ENCODE data around the gene SMARCD3. TPM values are rescaled to one million over a fixed set of nuclear protein-coding genes. Genes with fewer than 3 reads are reported as not detected.

SMARCD3 gene
- total and polyA plus RNA-seq, 2 of the 4 experiments (the other 2 are of a cell fraction) = 37.5 to 48.5 TPM

- no TSS peak for BruUV-seq (replicated peaks)
- TF ChIP-seq BHLHE40 (IDR thresholded peaks at IDR 0.05; ENCODE audit: low read depth, low read length) (no peak), MAZ (IDR thresholded peaks at IDR 0.05; ENCODE audit: borderline replicate concordance, low read depth, low read length) (no peak), POLR2A (IDR thresholded peaks at IDR 0.05; ENCODE audit: low read depth, low read length) (0 out of 2 replicates have a peak, but pooled peaks have one; percentile 47), NFE2L2 (IDR thresholded peaks at IDR 0.05; ENCODE audit: low read depth, low read length) (no peak), MXI1 (IDR thresholded peaks at IDR 0.05; ENCODE audit: borderline replicate concordance, low read depth, low read length) (no peak), RAD21 (IDR thresholded peaks at IDR 0.05; ENCODE audit: low read length) (no peak), FOS (IDR thresholded peaks at IDR 0.05; ENCODE audit: low read depth, low read length) (no peak)
Observed at GRCh38 chr7:151246851-151247580, 1.5 kb downstream of the SMARCD3 start.

More at GRCh38 chr7:151246851-151247580, 1.5 kb downstream of the SMARCD3 start:
- Histone ChIP-seq H4K91ac (ENCODE audit: insufficient read depth, low read depth, low read length) (peak overlapping the region; percentile 25), H3K4me3 (ENCODE audit: insufficient read depth, low read depth, low read length) (peak overlapping the region; percentile 56; the same call in 1 of the 2 replicates), H2AK9ac (replicated peaks; ENCODE audit: low read depth, low read length, poor library complexity) (peak overlapping the region; percentile 95), H3K23ac (ENCODE audit: low read depth, low read length) (peak overlapping the region; percentile 39), H2AFZ (replicated peaks; ENCODE audit: low read length, poor library complexity) (peak overlapping the region; percentile 99), H2BK15ac (ENCODE audit: low read depth, low read length) (peak overlapping the region; percentile 12; the same call in 1 of the 3 replicates), H3K79me1 (ENCODE audit: low read depth in 1 of 2, low read length in 2 of 2) (peaks cover 12 to 74% of the 10 kb centered on the region in 2 experiments), H3K14ac (replicated peaks; ENCODE audit: low read depth, low read length) (peak overlapping the region; percentile 98), H3K27me3 (ENCODE audit: control insufficient read depth, insufficient read depth, low read length) (no peaks in the 10 kb centered on the region), H3K9ac (ENCODE audit: low read depth, low read length) (peak overlapping the region; percentile 92), H4K20me1 (ENCODE audit: insufficient read depth, low read length) (peaks cover 19% of the 10 kb centered on the region), H3K18ac (ENCODE audit: low read depth, low read length) (no peak overlapping the region), H2BK20ac (ENCODE audit: low read depth, low read length) (no peak overlapping the region; the same call in 1 of the 2 replicates), H2AK5ac (ENCODE audit: low read depth, low read length) (peak overlapping the region; percentile 87), H3K27ac (ENCODE audit: insufficient read depth, low read length) (peak overlapping the region; percentile 88), H4K5ac (ENCODE audit: low read depth, low read length) (no peak overlapping the region), H3K36me3 (ENCODE audit: control insufficient read depth, insufficient read depth, low read length) (peaks cover 10% of the 10 kb centered on the region; the same call in 1 of the 2 replicates), H3K4ac (ENCODE audit: low read depth, low read length) (peak overlapping the region; percentile 94), H2BK120ac (ENCODE audit: low read depth, low read length) (peak overlapping the region; percentile 54; the same call in 1 of the 2 replicates), H3K4me2 (ENCODE audit: low read depth, low read length) (peak overlapping the region; percentile 96), H2BK5ac (ENCODE audit: low read depth, low read length, poor library complexity, severe bottlenecking) (no peak overlapping the region), H4K8ac (ENCODE audit: low read depth in 2 of 2, low read length in 2 of 2) (peak overlapping the region; percentile 66 to 88; a peak in 2 of 4 replicates), H3K4me1 (ENCODE audit: control insufficient read depth, insufficient read depth, low read length) (peaks cover 38% of the 10 kb centered on the region), H3K9me3 (ENCODE audit: control insufficient read depth, insufficient read depth, low read length) (no peaks in the 10 kb centered on the region), H3K56ac (ENCODE audit: extremely low read depth, insufficient read depth, low read length) (no peak overlapping the region), H3K9me1 (ENCODE audit: insufficient read depth, low read length) (peaks cover 14% of the 10 kb centered on the region)
- dilution Hi-C loops (cut with HindIII; ENCODE audit: low sequenced_read_pairs, unreplicated experiment) = no loop called here
- WGBS, 2 experiments (ENCODE audit: extremely low coverage in 2 of 2, insufficient read length in 1 of 2) = 40% methylated on average over 1 of the region's 4 CpGs; no CpG with 5 or more reads in 1 of the 2 experiments
- ChIA-PET CTCF (interaction anchor here (1.8 kb wide), 1 partner anchor 63 kb away, joined by 4 read pairs; no protein-coding TSS in a partner anchor), POLR2A (ENCODE audit: unreplicated experiment) (interaction anchor here (1.1 kb wide), 1 partner anchor 20 kb away, joined by 4 read pairs; the partner anchor contains the start of gene ABCF2)
- intact Hi-C loops (cut with micrococcal nuclease) = no loop called here
- in situ Hi-C loops (cut with MboI; ENCODE audit: low sequenced_read_pairs) = no loop called here
- ATAC-seq (ENCODE audit: low read depth) (no peak), DNase-seq (no peak)
